A673 (cell line): ENCODE results near the gene OR2T35. TPM values are rescaled to one million over a fixed set of nuclear protein-coding genes. Genes with fewer than 3 reads are reported as not detected.
"Not testable (repeated sequence)": the region's sequence is repeated elsewhere in the genome, so short reads cannot be mapped to it uniquely, and the experiment has no call there.

Experiments
- BruUV-seq: library from RNA; stranded (reverse); fragments of 400-500 nt; replicated peaks from 2 replicates; lab custom pipeline; 2021; lab: Mats Ljungman, UMichigan
- CTCF ChIA-PET: fragments of 300-600 bp; sonication (Branson Sonifier 250); formaldehyde crosslinking; loops from one replicate; lab custom pipeline; 2022; ENCODE audit warnings: antibody characterized with exemption; lab: Charles Lee
- POLR2A ChIA-PET: fragments of 300-600 bp; sonication (Branson Sonifier 250); formaldehyde crosslinking; loops from one replicate; lab custom pipeline; 2022; ENCODE audit warnings: antibody characterized with exemption; ENCODE audit not compliant: low non-redundant PET; lab: Charles Lee
- DNase-seq: peaks from one replicate; pipeline ENCODE4 v3.0.0-alpha.2; 2015; ENCODE audit warnings: low spot score
- H3K27ac ChIP-seq: fragments of 200-600 bp; sonication (generic); 2 replicates; pipeline ENCODE4 v1.5.1; 2016; ENCODE audit warnings: mixed run types, low read depth, mild to moderate bottlenecking, mixed read lengths, antibody characterized with exemption, low read length; ENCODE audit not compliant: poor library complexity, severe bottlenecking
- H3K27me3 ChIP-seq: fragments of 200-600 bp; sonication (generic); replicated peaks from 2 replicates; pipeline ENCODE4 v1.6.1; 2017; ENCODE audit warnings: mixed run types, low read depth, mild to moderate bottlenecking, mixed read lengths, antibody characterized with exemption, low read length; ENCODE audit not compliant: insufficient read depth, poor library complexity
- H3K36me3 ChIP-seq: fragments of 200-600 bp; sonication (generic); 2 replicates; pipeline ENCODE4 v1.6.1; 2016; ENCODE audit warnings: mixed run types, mild to moderate bottlenecking, mixed read lengths, antibody characterized with exemption, low read length; ENCODE audit not compliant: insufficient read depth, poor library complexity, severe bottlenecking
- H3K4me1 ChIP-seq: fragments of 200-600 bp; sonication (generic); 2 replicates; pipeline ENCODE4 v1.6.1; 2017; ENCODE audit warnings: mixed run types, mild to moderate bottlenecking, mixed read lengths, antibody characterized with exemption, low read length; ENCODE audit not compliant: insufficient read depth, poor library complexity, severe bottlenecking
- H3K4me3 ChIP-seq: fragments of 200-600 bp; sonication (generic); 2 replicates; pipeline ENCODE4 v1.5.1; 2016; ENCODE audit warnings: low read depth, mixed run types, mild to moderate bottlenecking, mixed read lengths, low read length; ENCODE audit not compliant: poor library complexity, severe bottlenecking
- H3K9me3 ChIP-seq: fragments of 200-600 bp; sonication (generic); 2 replicates; pipeline ENCODE4 v1.6.1; 2016; ENCODE audit warnings: mixed run types, low read depth, mild to moderate bottlenecking, mixed read lengths, antibody characterized with exemption, low read length; ENCODE audit not compliant: poor library complexity, severe bottlenecking
- EZH2 ChIP-seq: fragments of 200-600 bp; sonication (generic); IDR thresholded peaks from 2 replicates; pipeline ENCODE4 v1.6.1; 2017; ENCODE audit warnings: borderline replicate concordance, low read depth, mild to moderate bottlenecking, mixed read lengths, antibody characterized with exemption, low read length; ENCODE audit not compliant: poor library complexity, severe bottlenecking
- intact Hi-C: fragments of 100-400 bp; cut with micrococcal nuclease; formaldehyde crosslinking; loops from one replicate; pipeline ENCODE4 v1.10.0; 2022; ENCODE audit not compliant: unreplicated experiment
- total RNA-seq: library from RNA; stranded (reverse); gene quantifications from 2 replicates; pipeline ENCODE4 v1.2.3, GENCODE V29; 2021
- TF ChIP-seq, protein P1 (sequence below): fragments of 300-800, 200-600 bp; sonication (generic); conservative IDR thresholded peaks from 2 replicates; pipeline ENCODE4 v1.5.1; 2017; ENCODE audit warnings: low read depth, mild to moderate bottlenecking, antibody characterized with exemption, low read length, moderate library complexity, mixed read lengths

Gene OR2T35
- total RNA-seq, 1 experiment from 2014 or later: not detected

DNA sequence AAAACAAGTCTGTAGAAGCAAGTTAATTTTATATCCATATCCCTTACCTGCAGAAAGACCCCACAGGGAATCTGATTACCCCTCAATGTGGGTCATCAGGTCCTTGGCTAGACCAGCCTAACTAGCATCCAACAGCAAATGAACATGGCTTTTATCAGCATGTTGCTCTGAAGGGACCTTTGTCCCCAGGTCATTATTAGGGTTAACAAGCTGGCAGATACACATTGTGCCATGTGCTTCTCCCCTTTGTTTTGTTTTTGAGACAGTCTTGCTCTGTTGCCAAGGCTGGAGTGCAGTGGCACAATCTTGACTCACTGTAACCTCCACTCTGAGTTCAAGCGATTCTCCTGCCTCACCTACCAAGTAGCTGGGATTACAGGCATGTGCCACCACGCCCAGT is 10.1 kb downstream of the OR2T35 start, which contains the start of gene OR2T11:
Gene OR2T11, minus strand, starts transcription at position 101 of the 400 bp plus-strand sequence. CDS start 7,963 bp downstream, outside the sequence.
- not testable (repeated sequence) for BruUV-seq

GRCh38 chr1:248631354-248632008 is 13.6 kb downstream of the OR2T35 start:
- Histone ChIP-seq H3K36me3 (no peaks in the 10 kb centered on the region), H3K27me3 (no peaks in the 10 kb centered on the region), H3K4me3 (no peak overlapping the region), H3K27ac (peak overlapping the region; percentile 77), H3K4me1 (peaks cover 18% of the 10 kb centered on the region), H3K9me3 (no peaks in the 10 kb centered on the region)
- intact Hi-C loops: loop anchor here (5.0 kb wide), 2 partner anchors 156 to 174 kb away; no protein-coding TSS in a partner anchor
- ChIA-PET POLR2A (no interaction called here), CTCF (no interaction called here)
- no TSS peak for BruUV-seq
- peak; percentile 93 for DNase-seq
- TF ChIP-seq, protein P1, sequence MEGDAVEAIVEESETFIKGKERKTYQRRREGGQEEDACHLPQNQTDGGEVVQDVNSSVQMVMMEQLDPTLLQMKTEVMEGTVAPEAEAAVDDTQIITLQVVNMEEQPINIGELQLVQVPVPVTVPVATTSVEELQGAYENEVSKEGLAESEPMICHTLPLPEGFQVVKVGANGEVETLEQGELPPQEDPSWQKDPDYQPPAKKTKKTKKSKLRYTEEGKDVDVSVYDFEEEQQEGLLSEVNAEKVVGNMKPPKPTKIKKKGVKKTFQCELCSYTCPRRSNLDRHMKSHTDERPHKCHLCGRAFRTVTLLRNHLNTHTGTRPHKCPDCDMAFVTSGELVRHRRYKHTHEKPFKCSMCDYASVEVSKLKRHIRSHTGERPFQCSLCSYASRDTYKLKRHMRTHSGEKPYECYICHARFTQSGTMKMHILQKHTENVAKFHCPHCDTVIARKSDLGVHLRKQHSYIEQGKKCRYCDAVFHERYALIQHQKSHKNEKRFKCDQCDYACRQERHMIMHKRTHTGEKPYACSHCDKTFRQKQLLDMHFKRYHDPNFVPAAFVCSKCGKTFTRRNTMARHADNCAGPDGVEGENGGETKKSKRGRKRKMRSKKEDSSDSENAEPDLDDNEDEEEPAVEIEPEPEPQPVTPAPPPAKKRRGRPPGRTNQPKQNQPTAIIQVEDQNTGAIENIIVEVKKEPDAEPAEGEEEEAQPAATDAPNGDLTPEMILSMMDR: no peak
- TF ChIP-seq EZH2: no peak

More for the DNA sequence above, 10.1 kb downstream of the OR2T35 start, which contains the start of gene OR2T11:
- H3K9me3 ChIP-seq, POLR2A ChIA-PET, H3K27ac ChIP-seq, H3K4me3 ChIP-seq, CTCF ChIA-PET, H3K36me3 ChIP-seq, H3K27me3 ChIP-seq, DNase-seq: not testable (repeated sequence)
- H3K4me1 ChIP-seq: peaks cover 18% of the 10 kb centered on the region
- intact Hi-C loops: loop anchor here (5.0 kb wide), 2 partner anchors 152 to 178 kb away; no protein-coding TSS in a partner anchor

- no peaks in the 10 kb centered on the region for H3K9me3 ChIP-seq
- CTCF ChIA-PET: no interaction called here
These were observed 14.5 kb downstream of the OR2T35 start for GRCh38 chr1:248630551-248630950.

More at GRCh38 chr1:248630551-248630950, 14.5 kb downstream of the OR2T35 start:
- no peak for TF ChIP-seq EZH2
- TF ChIP-seq, protein P1: no peak
- no peak for DNase-seq
- Histone ChIP-seq H3K4me3 (no peak overlapping the region), H3K27me3 (no peaks in the 10 kb centered on the region), H3K36me3 (no peaks in the 10 kb centered on the region), H3K4me1 (peaks cover 18% of the 10 kb centered on the region), H3K27ac (no peak overlapping the region)
- intact Hi-C loops: loop anchor here (5.0 kb wide), 2 partner anchors 157 to 173 kb away; no protein-coding TSS in a partner anchor
- POLR2A ChIA-PET: no interaction called here
- no TSS peak for BruUV-seq
